ENCODE results near the gene ZBTB5. TPM values are rescaled to one million over a fixed set of nuclear protein-coding genes. Genes with fewer than 3 reads are reported as not detected.

Gene ZBTB5
- total RNA-seq, 1 experiment from 2014 or later, result 16.7 TPM

- no peak for TF ChIP-seq MXD4 (CRISPR knock-in tag; IDR thresholded peaks at IDR 0.05; ENCODE audit: borderline replicate concordance)
Observed at GRCh38 chr9:37491939-37492338, 26.7 kb upstream of the ZBTB5 start (continued).

- ChIA-PET CTCF (interaction anchor here (1.4 to 1.5 kb wide), 2 partner anchors 25 to 107 kb away, joined by 4 to 5 read pairs; no protein-coding TSS in a partner anchor), POLR2A (interaction anchor here (1.3 kb wide), 1 partner anchor 24 kb away, joined by 3 read pairs; no protein-coding TSS in a partner anchor)
- Mint-ChIP-seq H3K27ac (peak overlapping the region; percentile 88; the same call in 1 of the 2 replicates), H3K27me3 (ENCODE audit: low read depth) (no peaks in the 10 kb centered on the region), H3K9me3 (no peaks in the 10 kb centered on the region), H3K4me1 (peaks cover 20% of the 10 kb centered on the region), H3K36me3 (peaks cover 25% of the 10 kb centered on the region), H3K4me3 (peak overlapping the region; percentile 93)
- DNase-seq (ENCODE audit: low spot score), result no peak
- TF ChIP-seq RELA (CRISPR knock-in tag; IDR thresholded peaks at IDR 0.05; ENCODE audit: borderline replicate concordance) (no peak), ZNF121 (CRISPR knock-in tag; IDR thresholded peaks at IDR 0.05) (no peak), MLX (CRISPR knock-in tag; IDR thresholded peaks at IDR 0.05) (no peak), ATF3 (CRISPR knock-in tag; conservative IDR thresholded peaks at IDR 0.05) (no peak), E2F4 (CRISPR knock-in tag; IDR thresholded peaks at IDR 0.05; ENCODE audit: borderline replicate concordance, low read depth) (no peak), USF2 (CRISPR knock-in tag; IDR thresholded peaks at IDR 0.05) (no peak)
- TF ChIP-seq, protein P1, sequence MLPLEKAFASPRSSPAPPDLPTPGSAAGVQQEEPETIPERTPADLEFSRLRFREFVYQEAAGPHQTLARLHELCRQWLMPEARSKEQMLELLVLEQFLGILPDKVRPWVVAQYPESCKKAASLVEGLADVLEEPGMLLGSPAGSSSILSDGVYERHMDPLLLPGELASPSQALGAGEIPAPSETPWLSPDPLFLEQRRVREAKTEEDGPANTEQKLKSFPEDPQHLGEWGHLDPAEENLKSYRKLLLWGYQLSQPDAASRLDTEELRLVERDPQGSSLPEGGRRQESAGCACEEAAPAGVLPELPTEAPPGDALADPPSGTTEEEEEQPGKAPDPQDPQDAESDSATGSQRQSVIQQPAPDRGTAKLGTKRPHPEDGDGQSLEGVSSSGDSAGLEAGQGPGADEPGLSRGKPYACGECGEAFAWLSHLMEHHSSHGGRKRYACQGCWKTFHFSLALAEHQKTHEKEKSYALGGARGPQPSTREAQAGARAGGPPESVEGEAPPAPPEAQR (CRISPR knock-in tag; IDR thresholded peaks at IDR 0.05), result no peak
- TF ChIP-seq, protein P2, sequence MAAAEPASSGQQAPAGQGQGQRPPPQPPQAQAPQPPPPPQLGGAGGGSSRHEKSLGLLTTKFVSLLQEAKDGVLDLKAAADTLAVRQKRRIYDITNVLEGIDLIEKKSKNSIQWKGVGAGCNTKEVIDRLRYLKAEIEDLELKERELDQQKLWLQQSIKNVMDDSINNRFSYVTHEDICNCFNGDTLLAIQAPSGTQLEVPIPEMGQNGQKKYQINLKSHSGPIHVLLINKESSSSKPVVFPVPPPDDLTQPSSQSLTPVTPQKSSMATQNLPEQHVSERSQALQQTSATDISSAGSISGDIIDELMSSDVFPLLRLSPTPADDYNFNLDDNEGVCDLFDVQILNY (CRISPR knock-in tag; IDR thresholded peaks at IDR 0.05), result no peak
- ATAC-seq, result no peak
Observed at GRCh38 chr9:37486616-37487548, 21.6 kb upstream of the ZBTB5 start.

DNA sequence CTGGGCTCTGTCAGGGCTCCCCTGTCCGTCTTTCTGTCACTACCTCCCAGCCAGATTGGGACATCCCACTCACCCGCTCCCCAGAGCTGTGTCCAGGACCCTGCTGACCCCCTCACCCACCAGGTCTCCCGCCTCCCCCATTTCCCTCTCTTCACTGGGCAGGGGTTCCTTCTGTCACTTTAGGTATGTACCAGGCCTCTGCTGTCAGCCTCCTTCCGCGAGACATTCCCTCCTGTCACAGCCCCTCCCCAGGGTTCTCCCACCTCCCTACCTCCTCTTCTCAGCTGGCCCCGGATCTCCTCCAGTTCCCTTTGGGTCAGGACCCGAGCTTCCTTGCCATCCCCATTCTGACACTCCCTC lies 21.0 kb upstream of the ZBTB5 start:
- H3K4me3 Mint-ChIP-seq, result peak overlapping the region; percentile 93
- no peak for DNase-seq (ENCODE audit: low spot score)
- H3K27me3 Mint-ChIP-seq (ENCODE audit: low read depth), result no peaks in the 10 kb centered on the region
- ChIA-PET POLR2A (interaction anchor here (1.3 kb wide), 1 partner anchor 25 kb away, joined by 3 read pairs; no protein-coding TSS in a partner anchor), CTCF (interaction anchor here (1.0 to 1.5 kb wide), 4 partner anchors 25 to 108 kb away, joined by 4 to 6 read pairs (median 4); partner anchors contain the start of gene TOMM5)
- TF ChIP-seq SP1 (CRISPR knock-in tag; conservative IDR thresholded peaks at IDR 0.05), result no peak
- TF ChIP-seq HMGXB4 (CRISPR knock-in tag; IDR thresholded peaks at IDR 0.05), result no peak
- TF ChIP-seq TEAD1 (CRISPR knock-in tag; IDR thresholded peaks at IDR 0.05), result no peak
- TF ChIP-seq ATF3 (CRISPR knock-in tag; conservative IDR thresholded peaks at IDR 0.05), result no peak
- TF ChIP-seq, protein P1 (CRISPR knock-in tag; IDR thresholded peaks at IDR 0.05), result no peak
- TF ChIP-seq ZNF671 (CRISPR knock-in tag; IDR thresholded peaks at IDR 0.05), result no peak
- TF ChIP-seq, protein P2 (CRISPR knock-in tag; IDR thresholded peaks at IDR 0.05), result no peak
- no peak for TF ChIP-seq CREM (CRISPR knock-in tag; IDR thresholded peaks at IDR 0.05)
- TF ChIP-seq, protein P3, sequence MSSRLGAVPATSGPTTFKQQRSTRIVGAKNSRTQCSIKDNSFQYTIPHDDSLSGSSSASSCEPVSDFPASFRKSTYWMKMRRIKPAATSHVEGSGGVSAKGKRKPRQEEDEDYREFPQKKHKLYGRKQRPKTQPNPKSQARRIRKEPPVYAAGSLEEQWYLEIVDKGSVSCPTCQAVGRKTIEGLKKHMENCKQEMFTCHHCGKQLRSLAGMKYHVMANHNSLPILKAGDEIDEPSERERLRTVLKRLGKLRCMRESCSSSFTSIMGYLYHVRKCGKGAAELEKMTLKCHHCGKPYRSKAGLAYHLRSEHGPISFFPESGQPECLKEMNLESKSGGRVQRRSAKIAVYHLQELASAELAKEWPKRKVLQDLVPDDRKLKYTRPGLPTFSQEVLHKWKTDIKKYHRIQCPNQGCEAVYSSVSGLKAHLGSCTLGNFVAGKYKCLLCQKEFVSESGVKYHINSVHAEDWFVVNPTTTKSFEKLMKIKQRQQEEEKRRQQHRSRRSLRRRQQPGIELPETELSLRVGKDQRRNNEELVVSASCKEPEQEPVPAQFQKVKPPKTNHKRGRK (CRISPR knock-in tag; IDR thresholded peaks at IDR 0.05; ENCODE audit: borderline replicate concordance), result no peak
- no peak for TF ChIP-seq FOXP1 (CRISPR knock-in tag; IDR thresholded peaks at IDR 0.05; ENCODE audit: borderline replicate concordance)
- TF ChIP-seq GABPB1 (CRISPR knock-in tag; IDR thresholded peaks at IDR 0.05), result no peak
- H3K27ac Mint-ChIP-seq, result peak overlapping the region; percentile 88; the same call in 1 of the 2 replicates
- ATAC-seq, result no peak
- H3K36me3 Mint-ChIP-seq, result peaks cover 21% of the 10 kb centered on the region
- H3K4me1 Mint-ChIP-seq, result peaks cover 25% of the 10 kb centered on the region
- no peaks in the 10 kb centered on the region for H3K9me3 Mint-ChIP-seq
